ENCODE measurements around the gene ARAP2.

ARAP2 gene

GRCh38 chr4:36255577-36255976 lies 11.3 kb upstream of the ARAP2 start:
- peak; percentile 55 to 58 for DNase-seq

GRCh38 chr4:36254371-36254770 lies 10.1 kb upstream of the ARAP2 start:
- no peak for DNase-seq

- DNase-seq: no peak
These were observed 7.7 kb upstream of the ARAP2 start for GRCh38 chr4:36251983-36252382.

GRCh38 chr4:36249610-36250009 lies 5.3 kb upstream of the ARAP2 start:
- DNase-seq: no peak

GRCh38 chr4:36243355-36244256 lies 708 bp downstream of the ARAP2 start:
- DNase-seq: peak; percentile 50 to 52

- DNase-seq: no peak
These were observed 1.5 kb downstream of the ARAP2 start for GRCh38 chr4:36242629-36243354.

- no peak for DNase-seq
These were observed 2.5 kb downstream of the ARAP2 start for GRCh38 chr4:36241771-36242170.

GRCh38 chr4:36237366-36238313 lies 6.7 kb downstream of the ARAP2 start:
- DNase-seq: no peak

- no peak for DNase-seq
These were observed 8.2 kb downstream of the ARAP2 start for GRCh38 chr4:36236159-36236558.

- DNase-seq: no peak
These were observed 9.0 kb downstream of the ARAP2 start for GRCh38 chr4:36235306-36235705.

GRCh38 chr4:36233567-36234266 lies 10.6 kb downstream of the ARAP2 start:
- no peak for DNase-seq

GRCh38 chr4:36230534-36230933 lies 13.8 kb downstream of the ARAP2 start:
- DNase-seq: no peak

GRCh38 chr4:36227913-36228312 lies 16.4 kb downstream of the ARAP2 start:
- no peak for DNase-seq

- no peak for DNase-seq
These were observed 17.7 kb downstream of the ARAP2 start for GRCh38 chr4:36226430-36227227.

GRCh38 chr4:36224972-36225903 lies 19.1 kb downstream of the ARAP2 start:
- DNase-seq: no peak

GRCh38 chr4:36222702-36223101 lies 21.6 kb downstream of the ARAP2 start:
- DNase-seq: no peak

GRCh38 chr4:36220776-36221175 lies 23.5 kb downstream of the ARAP2 start:
- no peak for DNase-seq

- DNase-seq: no peak
These were observed 26.2 kb downstream of the ARAP2 start for GRCh38 chr4:36218121-36218520.

- DNase-seq: no peak
These were observed 28.7 kb downstream of the ARAP2 start for GRCh38 chr4:36215627-36216026.
